Activated naive CD4-positive, alpha-beta T cell treated with anti-CD3 and anti-CD28 coated beads, Interleukin-2, amount 10 ng/mL, durations not matched to agents 7 days and 5 days (primary cell): ENCODE measurements around the gene ADGRA3.

Experiments
- CTCF ChIA-PET: fragments of 350-600 bp; sonication (Branson Sonifier 250); formaldehyde crosslinking; loops from one replicate; lab custom pipeline; 2021; ENCODE audit warnings: antibody characterized with exemption; lab: Charles Lee
- DNase-seq: peaks from one replicate; pipeline ENCODE4 v3.0.0-alpha.2; 2020
- H3K27ac Mint-ChIP-seq: one replicate; pipeline ENCODE4 v1.8.0; 2021; ENCODE audit warnings: mild to moderate bottlenecking, moderate library complexity, mixed read lengths
- H3K27me3 Mint-ChIP-seq: one replicate; pipeline ENCODE4 v1.8.0; 2021; ENCODE audit warnings: mild to moderate bottlenecking, mixed read lengths
- H3K36me3 Mint-ChIP-seq: one replicate; pipeline ENCODE4 v1.8.0; 2021; ENCODE audit warnings: mixed read lengths
- H3K4me1 Mint-ChIP-seq: one replicate; pipeline ENCODE4 v1.8.0; 2021; ENCODE audit warnings: mixed read lengths
- H3K4me3 Mint-ChIP-seq: one replicate; pipeline ENCODE4 v1.8.0; 2021; ENCODE audit warnings: mild to moderate bottlenecking, moderate library complexity, mixed read lengths
- H3K9me3 Mint-ChIP-seq: one replicate; pipeline ENCODE4 v1.8.0; 2021; ENCODE audit warnings: mixed read lengths

ADGRA3 gene

GRCh38 chr4:22500831-22501714 is 14.8 kb downstream of the ADGRA3 start:
- Mint-ChIP-seq H3K36me3 (peaks cover 2% of the 10 kb centered on the region), H3K4me3 (no peak overlapping the region), H3K27ac (no peak overlapping the region), H3K9me3 (no peaks in the 10 kb centered on the region), H3K27me3 (no peaks in the 10 kb centered on the region), H3K4me1 (peaks cover 5% of the 10 kb centered on the region)
- no peak for DNase-seq
- CTCF ChIA-PET: interaction anchor here (1.1 kb wide), 1 partner anchor 106 kb away, joined by 4 read pairs; no protein-coding TSS in a partner anchor

DNA sequence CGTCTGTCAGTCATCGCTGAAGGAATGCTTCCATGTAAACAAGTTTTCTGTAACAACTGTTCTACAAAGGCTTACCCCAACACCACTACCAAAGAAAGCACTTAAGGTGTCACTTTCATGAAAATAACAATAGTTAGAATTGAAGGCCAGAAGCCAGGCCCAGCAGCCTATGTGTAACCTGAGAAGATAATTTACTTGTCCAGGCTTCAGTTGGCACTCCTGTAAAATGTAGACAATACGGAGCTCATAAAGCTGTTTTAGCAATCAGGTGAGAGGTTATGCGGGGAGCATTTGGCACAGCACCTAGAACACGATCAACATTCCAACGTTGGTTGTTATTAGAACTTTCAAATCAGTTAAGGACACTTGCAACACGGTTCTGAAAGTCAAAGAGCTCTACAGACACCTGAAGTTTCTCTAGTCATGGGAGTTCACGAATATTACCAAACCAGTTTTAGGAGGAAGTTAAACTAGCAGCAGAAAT is 15.7 kb downstream of the ADGRA3 start:
- H3K9me3 Mint-ChIP-seq: no peaks in the 10 kb centered on the region
- no peaks in the 10 kb centered on the region for H3K27me3 Mint-ChIP-seq
- no peak overlapping the region for H3K4me3 Mint-ChIP-seq
- peaks cover 2% of the 10 kb centered on the region for H3K36me3 Mint-ChIP-seq
- no peak overlapping the region for H3K27ac Mint-ChIP-seq
- no peaks in the 10 kb centered on the region for H3K4me1 Mint-ChIP-seq
- CTCF ChIA-PET: no interaction called here
- no peak for DNase-seq

- Mint-ChIP-seq H3K27me3 (no peaks in the 10 kb centered on the region), H3K36me3 (peaks cover 2% of the 10 kb centered on the region), H3K9me3 (no peaks in the 10 kb centered on the region), H3K27ac (no peak overlapping the region), H3K4me3 (no peak overlapping the region), H3K4me1 (no peaks in the 10 kb centered on the region)
- CTCF ChIA-PET: no interaction called here
- DNase-seq: no peak
These were observed 17.0 kb downstream of the ADGRA3 start for GRCh38 chr4:22498866-22499265.

DNA sequence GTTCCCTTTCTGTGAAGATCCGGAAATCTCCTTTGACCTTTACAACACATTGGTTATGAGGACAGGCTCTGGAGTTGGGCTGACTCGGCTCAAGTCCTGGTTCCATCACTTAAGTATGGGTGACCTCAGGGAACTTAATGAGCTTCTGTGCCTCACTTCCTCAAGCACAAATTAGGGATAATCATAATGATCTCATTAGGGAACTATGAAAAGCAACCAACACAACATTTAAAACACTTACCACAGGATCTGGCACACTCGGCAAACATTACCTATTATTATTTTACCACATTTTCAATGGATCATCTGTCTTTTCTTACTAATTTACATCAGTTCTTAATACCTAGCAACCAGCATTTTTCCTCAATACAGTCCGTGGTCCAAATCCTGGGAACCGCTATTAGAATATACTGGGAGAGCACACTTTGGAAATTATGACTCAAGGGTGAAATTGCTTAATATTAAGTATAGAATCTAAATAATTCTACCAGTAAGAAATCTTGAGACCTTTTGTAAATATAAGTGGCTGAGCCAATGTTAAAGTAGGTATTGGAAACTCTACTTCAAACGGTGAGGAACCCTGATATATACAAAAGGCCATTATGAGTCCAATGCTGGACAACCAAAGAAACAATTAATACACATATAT is 19.6 kb downstream of the ADGRA3 start:
- H3K27ac Mint-ChIP-seq: no peak overlapping the region
- H3K36me3 Mint-ChIP-seq: peaks cover 2% of the 10 kb centered on the region
- H3K4me3 Mint-ChIP-seq: no peak overlapping the region
- CTCF ChIA-PET: interaction anchor here (0.6 to 1.2 kb wide), 2 partner anchors 11 to 233 kb away, joined by 3 to 4 read pairs; no protein-coding TSS in a partner anchor
- H3K4me1 Mint-ChIP-seq: no peaks in the 10 kb centered on the region
- no peaks in the 10 kb centered on the region for H3K27me3 Mint-ChIP-seq
- no peak for DNase-seq
- H3K9me3 Mint-ChIP-seq: no peaks in the 10 kb centered on the region

- Mint-ChIP-seq H3K4me1 (no peaks in the 10 kb centered on the region), H3K27ac (no peak overlapping the region), H3K9me3 (no peaks in the 10 kb centered on the region), H3K27me3 (no peaks in the 10 kb centered on the region), H3K4me3 (no peak overlapping the region), H3K36me3 (no peaks in the 10 kb centered on the region)
- DNase-seq: no peak
- CTCF ChIA-PET: no interaction called here
These were observed 22.3 kb downstream of the ADGRA3 start for GRCh38 chr4:22493523-22493922.

- H3K4me1 Mint-ChIP-seq: no peaks in the 10 kb centered on the region
- H3K4me3 Mint-ChIP-seq: no peak overlapping the region
- H3K9me3 Mint-ChIP-seq: no peaks in the 10 kb centered on the region
- DNase-seq: no peak
- CTCF ChIA-PET: no interaction called here
- H3K27ac Mint-ChIP-seq: no peak overlapping the region
- H3K27me3 Mint-ChIP-seq: no peaks in the 10 kb centered on the region
- no peaks in the 10 kb centered on the region for H3K36me3 Mint-ChIP-seq
These were observed 22.9 kb downstream of the ADGRA3 start for GRCh38 chr4:22492987-22493386.

- Mint-ChIP-seq H3K4me1 (no peaks in the 10 kb centered on the region), H3K36me3 (no peaks in the 10 kb centered on the region), H3K27ac (no peak overlapping the region), H3K27me3 (no peaks in the 10 kb centered on the region), H3K9me3 (no peaks in the 10 kb centered on the region), H3K4me3 (no peak overlapping the region)
- CTCF ChIA-PET: no interaction called here
- no peak for DNase-seq
These were observed 23.9 kb downstream of the ADGRA3 start for GRCh38 chr4:22491939-22492338.

- no peaks in the 10 kb centered on the region for H3K36me3 Mint-ChIP-seq
- no peaks in the 10 kb centered on the region for H3K27me3 Mint-ChIP-seq
- H3K9me3 Mint-ChIP-seq: no peaks in the 10 kb centered on the region
- no peaks in the 10 kb centered on the region for H3K4me1 Mint-ChIP-seq
- no peak overlapping the region for H3K4me3 Mint-ChIP-seq
- CTCF ChIA-PET: no interaction called here
- H3K27ac Mint-ChIP-seq: no peak overlapping the region
- no peak for DNase-seq
These were observed 25.0 kb downstream of the ADGRA3 start for GRCh38 chr4:22490718-22491315.

DNA sequence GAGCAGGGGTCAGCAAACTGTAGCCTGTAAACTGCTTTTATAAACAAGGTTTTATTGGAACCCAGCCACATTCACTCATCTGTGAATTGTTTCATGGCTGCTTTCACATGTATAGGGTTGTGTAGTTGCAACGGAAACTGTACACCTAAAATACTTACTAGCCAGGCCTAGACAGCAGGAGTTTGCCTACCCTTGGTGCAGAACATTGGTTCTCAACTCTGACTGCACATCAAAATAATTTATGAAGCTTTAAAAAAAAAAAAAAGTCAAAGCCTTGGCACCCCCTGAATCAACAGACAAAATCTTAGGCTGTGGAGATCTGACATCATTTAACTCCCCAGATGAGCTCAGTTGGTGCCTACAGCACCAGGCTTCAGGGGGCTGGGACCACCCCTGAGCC is 27.8 kb downstream of the ADGRA3 start:
- Mint-ChIP-seq H3K27ac (no peak overlapping the region), H3K4me3 (no peak overlapping the region), H3K9me3 (no peaks in the 10 kb centered on the region), H3K36me3 (no peaks in the 10 kb centered on the region), H3K4me1 (no peaks in the 10 kb centered on the region), H3K27me3 (no peaks in the 10 kb centered on the region)
- no peak for DNase-seq
- CTCF ChIA-PET: interaction anchor here (0.6 kb wide), 1 partner anchor 193 kb away, joined by 3 read pairs; no protein-coding TSS in a partner anchor

GRCh38 chr4:22487328-22487727 is 28.5 kb downstream of the ADGRA3 start:
- Mint-ChIP-seq H3K9me3 (no peaks in the 10 kb centered on the region), H3K27ac (no peak overlapping the region), H3K27me3 (no peaks in the 10 kb centered on the region), H3K4me1 (no peaks in the 10 kb centered on the region), H3K4me3 (no peak overlapping the region), H3K36me3 (no peaks in the 10 kb centered on the region)
- CTCF ChIA-PET: no interaction called here
- DNase-seq: no peak

DNA sequence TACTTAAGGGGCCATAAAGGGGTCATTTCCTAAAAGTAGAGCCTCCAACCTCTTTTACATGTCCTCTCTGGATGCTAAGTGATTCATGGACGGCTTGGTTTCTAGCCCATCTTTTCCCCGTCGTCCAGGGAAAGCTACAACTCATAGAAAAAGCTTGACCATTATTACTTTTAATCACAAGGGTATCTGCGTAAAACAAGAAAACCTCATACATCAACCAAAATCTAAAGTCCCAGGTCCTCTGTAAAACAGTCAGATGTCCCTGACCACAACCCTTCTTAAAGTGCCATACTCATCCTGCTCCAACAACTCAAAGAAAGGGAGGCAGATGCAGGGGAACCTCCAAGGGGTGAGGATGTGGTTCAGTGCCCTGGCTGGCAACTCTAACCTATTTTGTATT is 29.6 kb downstream of the ADGRA3 start:
- H3K4me3 Mint-ChIP-seq: no peak overlapping the region
- H3K9me3 Mint-ChIP-seq: no peaks in the 10 kb centered on the region
- H3K36me3 Mint-ChIP-seq: no peaks in the 10 kb centered on the region
- DNase-seq: no peak
- H3K27ac Mint-ChIP-seq: no peak overlapping the region
- CTCF ChIA-PET: no interaction called here
- no peaks in the 10 kb centered on the region for H3K4me1 Mint-ChIP-seq
- H3K27me3 Mint-ChIP-seq: no peaks in the 10 kb centered on the region

- DNase-seq: no peak
- H3K4me1 Mint-ChIP-seq: no peaks in the 10 kb centered on the region
- CTCF ChIA-PET: no interaction called here
- no peak overlapping the region for H3K27ac Mint-ChIP-seq
- no peaks in the 10 kb centered on the region for H3K9me3 Mint-ChIP-seq
- no peak overlapping the region for H3K4me3 Mint-ChIP-seq
- H3K27me3 Mint-ChIP-seq: no peaks in the 10 kb centered on the region
- H3K36me3 Mint-ChIP-seq: no peaks in the 10 kb centered on the region
These were observed 30.1 kb downstream of the ADGRA3 start for GRCh38 chr4:22485737-22486136.

DNA sequence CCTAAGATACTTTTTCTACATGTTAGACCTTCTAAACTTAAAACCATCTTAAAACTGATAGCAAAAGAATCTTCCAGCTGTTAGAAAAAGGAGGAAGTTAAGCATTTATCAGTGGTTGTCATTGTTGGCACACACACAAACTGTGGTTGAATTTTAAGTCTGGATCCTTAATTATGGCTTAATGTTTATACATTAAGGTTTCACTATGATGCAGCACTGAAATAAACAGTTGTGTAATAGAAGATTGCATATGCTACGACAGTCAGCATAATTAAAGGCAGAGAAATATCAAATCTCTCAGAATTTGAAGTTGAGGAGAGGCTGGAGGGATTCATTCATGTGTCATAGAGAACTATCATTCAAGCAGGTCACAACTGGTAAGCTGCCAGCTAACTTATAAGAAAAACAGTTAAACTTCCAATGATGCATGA is 32.3 kb downstream of the ADGRA3 start:
- no peak overlapping the region for H3K4me3 Mint-ChIP-seq
- peaks cover 1% of the 10 kb centered on the region for H3K4me1 Mint-ChIP-seq
- CTCF ChIA-PET: no interaction called here
- DNase-seq: no peak
- no peaks in the 10 kb centered on the region for H3K36me3 Mint-ChIP-seq
- H3K9me3 Mint-ChIP-seq: no peaks in the 10 kb centered on the region
- no peak overlapping the region for H3K27ac Mint-ChIP-seq
- no peaks in the 10 kb centered on the region for H3K27me3 Mint-ChIP-seq

DNA sequence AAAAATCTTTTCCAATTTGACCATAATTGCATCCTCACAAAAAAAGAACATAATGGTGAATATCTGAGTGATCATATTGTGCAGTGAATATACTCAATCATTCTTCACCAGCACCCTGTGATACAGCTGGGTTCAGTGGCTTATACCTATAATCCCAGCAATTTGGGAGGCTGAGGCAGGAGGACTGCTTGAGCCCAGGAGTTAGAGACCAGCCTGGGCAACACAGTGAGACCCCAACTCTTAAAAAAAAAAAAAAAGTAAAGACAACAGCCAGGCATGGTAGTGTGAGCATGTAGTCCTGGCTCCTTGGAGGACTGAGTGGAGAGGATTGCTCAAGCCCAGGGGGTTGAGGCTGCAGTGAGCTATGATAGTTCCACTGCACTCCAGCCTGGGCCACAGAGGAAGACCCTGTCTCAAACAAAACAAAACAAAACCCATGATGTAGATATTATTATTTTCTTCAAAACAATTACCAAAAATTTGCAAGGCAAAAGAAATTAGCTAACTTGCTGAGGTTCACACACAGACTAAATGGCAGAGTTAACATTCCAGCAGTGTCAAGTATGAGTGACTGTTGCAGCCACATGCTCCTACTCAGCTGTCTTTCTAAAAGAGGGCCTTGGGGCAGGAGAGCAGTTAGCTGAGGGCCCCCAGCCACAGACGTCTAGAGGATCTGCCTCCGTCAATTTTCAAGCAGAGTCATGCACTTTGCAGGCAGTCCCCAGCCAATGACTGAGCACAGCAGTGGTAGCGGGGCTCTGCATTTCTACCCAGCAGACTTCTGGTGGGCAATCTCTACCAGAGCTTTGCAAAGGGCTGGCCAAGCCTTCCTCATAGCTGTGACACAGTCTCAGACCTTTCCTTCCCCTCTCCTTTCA is 33.4 kb downstream of the ADGRA3 start:
- no peaks in the 10 kb centered on the region for H3K9me3 Mint-ChIP-seq
- DNase-seq: no peak
- no peak overlapping the region for H3K4me3 Mint-ChIP-seq
- H3K27ac Mint-ChIP-seq: no peak overlapping the region
- no peaks in the 10 kb centered on the region for H3K36me3 Mint-ChIP-seq
- H3K4me1 Mint-ChIP-seq: peaks cover 3% of the 10 kb centered on the region
- no peaks in the 10 kb centered on the region for H3K27me3 Mint-ChIP-seq
- CTCF ChIA-PET: no interaction called here
